GM12892 (cell line): ENCODE results near the gene WIPI1.

Source experiments
- POLR2AphosphoS5 ChIP-seq: IDR thresholded peaks from 2 replicates; pipeline ENCODE4 v1.6.1; 2011; ENCODE audit warnings: low read depth, low read length, control low read depth
- TAF1 ChIP-seq: IDR thresholded peaks from 2 replicates; pipeline ENCODE4 v1.6.1; 2011; ENCODE audit warnings: low read depth, mild to moderate bottlenecking, control low read depth, low read length, borderline replicate concordance

DNA sequence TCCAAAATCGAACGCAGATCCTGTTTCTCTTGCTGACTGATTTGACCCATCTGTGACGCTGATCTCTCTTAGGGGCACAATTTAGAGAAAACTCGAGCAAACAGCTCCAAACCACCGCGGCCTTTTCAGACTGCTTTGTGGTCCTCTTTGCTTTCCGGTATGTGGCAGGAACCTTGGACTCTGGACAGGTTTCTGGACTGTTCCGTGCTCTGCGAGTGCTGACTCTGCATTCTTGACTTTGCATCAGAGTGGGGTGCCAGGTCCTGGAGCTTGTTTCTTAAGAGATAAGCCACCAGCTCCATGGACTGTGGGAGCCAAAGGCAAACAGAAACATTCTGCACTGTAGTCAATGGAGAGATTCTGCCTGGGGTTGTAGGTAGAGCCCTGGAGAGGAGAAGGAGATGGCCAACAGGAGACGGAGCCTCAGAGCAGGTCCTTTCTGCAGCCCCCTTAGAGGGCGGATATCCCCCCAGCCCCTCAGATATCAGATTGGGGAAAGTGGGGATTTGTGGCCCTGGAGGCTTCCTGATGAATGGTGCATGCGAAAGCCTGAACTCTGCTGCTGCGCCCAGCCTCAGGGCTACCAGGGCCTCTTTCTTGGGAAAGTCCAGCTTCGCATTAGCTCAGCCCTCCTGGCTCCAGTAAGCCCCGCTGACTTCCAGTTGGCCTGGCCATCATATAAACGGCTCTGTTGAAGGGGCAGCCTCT lies 65.6 kb downstream of the WIPI1 start:
- TF ChIP-seq TAF1 (no peak), POLR2AphosphoS5 (no peak)
